ENCODE measurements around the gene CLCNKB. TPM values are rescaled to one million over a fixed set of nuclear protein-coding genes. Genes with fewer than 3 reads are reported as not detected.

Gene CLCNKB
- total and polyA plus RNA-seq, 2 of the 13 experiments (the other 11 are each of a cell fraction or from before 2014, with no cell fraction given) = 0.04 TPM; not detected in 1

GRCh38 chr1:16085522-16085921 is 41.9 kb downstream of the CLCNKB start:
- no peak overlapping the region for H3K27ac ChIP-seq (ENCODE audit: extremely low read length, insufficient read depth, low read length)
- peaks cover 51% of the 10 kb centered on the region for H3K4me1 ChIP-seq (ENCODE audit: insufficient read depth, low read length)
- FAIRE-seq = no peak
- no peak for DNase-seq (ENCODE audit: low spot score)
- H2AFZ ChIP-seq (ENCODE audit: low read length) = no peak overlapping the region
- CTCF ChIA-PET (ENCODE audit: low intra/inter-chr PET ratio, low total read pairs) = no interaction called here
- in situ Hi-C loops (cut with HindIII; ENCODE audit: extremely low pct_ligation_motif_present, low pct_unique_long_range_greater_than_20kb) = no loop called here
- H3K9me3 ChIP-seq (ENCODE audit: low read length) = no peaks in the 10 kb centered on the region
- H3K27me3 ChIP-seq (ENCODE audit: control insufficient read depth in 1 of 2, insufficient read depth in 2 of 2, low read length in 2 of 2) = peaks cover 2 to 29% of the 10 kb centered on the region in 2 experiments; a peak in 4 of 5 replicates
- H3K4me3 ChIP-seq (replicated peaks in 1 of 3; ENCODE audit: insufficient read depth in 1 of 3, low read depth in 2 of 3, low read length in 3 of 3) = no peak overlapping the region
- intact Hi-C loops (cut with micrococcal nuclease; ENCODE audit: unreplicated experiment) = no loop called here
- 34% methylated on average over 4 of the region's 6 CpGs for WGBS (ENCODE audit: low lambda C conversion rate)
- BruUV-seq (replicated peaks) = no TSS peak
- ATAC-seq = no peak
- no peak for TF ChIP-seq MAF1 (CRISPR knock-in tag; IDR thresholded peaks at IDR 0.05; ENCODE audit: borderline replicate concordance)
- TF ChIP-seq ZNF12 (CRISPR knock-in tag; IDR thresholded peaks at IDR 0.05) = no peak
- no peak for TF ChIP-seq HHEX (CRISPR knock-in tag; IDR thresholded peaks at IDR 0.05)
- TF ChIP-seq TMF1 (CRISPR knock-in tag; IDR thresholded peaks at IDR 0.05; ENCODE audit: low read depth) = no peak
- TF ChIP-seq DR1 (CRISPR knock-in tag; IDR thresholded peaks at IDR 0.05) = no peak
- TF ChIP-seq NBN (conservative IDR thresholded peaks at IDR 0.05) = no peak
- no peak for TF ChIP-seq ZNF703 (CRISPR knock-in tag; IDR thresholded peaks at IDR 0.05; ENCODE audit: borderline replicate concordance)
- TF ChIP-seq, protein P1, sequence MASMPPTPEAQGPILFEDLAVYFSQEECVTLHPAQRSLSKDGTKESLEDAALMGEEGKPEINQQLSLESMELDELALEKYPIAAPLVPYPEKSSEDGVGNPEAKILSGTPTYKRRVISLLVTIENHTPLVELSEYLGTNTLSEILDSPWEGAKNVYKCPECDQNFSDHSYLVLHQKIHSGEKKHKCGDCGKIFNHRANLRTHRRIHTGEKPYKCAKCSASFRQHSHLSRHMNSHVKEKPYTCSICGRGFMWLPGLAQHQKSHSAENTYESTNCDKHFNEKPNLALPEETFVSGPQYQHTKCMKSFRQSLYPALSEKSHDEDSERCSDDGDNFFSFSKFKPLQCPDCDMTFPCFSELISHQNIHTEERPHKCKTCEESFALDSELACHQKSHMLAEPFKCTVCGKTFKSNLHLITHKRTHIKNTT (CRISPR knock-in tag; IDR thresholded peaks at IDR 0.05) = no peak
- no peak for TF ChIP-seq CREB1 (IDR thresholded peaks at IDR 0.05)
- TF ChIP-seq CREB1 (CRISPR knock-in tag; IDR thresholded peaks at IDR 0.05) = no peak
- TF ChIP-seq, protein P2, sequence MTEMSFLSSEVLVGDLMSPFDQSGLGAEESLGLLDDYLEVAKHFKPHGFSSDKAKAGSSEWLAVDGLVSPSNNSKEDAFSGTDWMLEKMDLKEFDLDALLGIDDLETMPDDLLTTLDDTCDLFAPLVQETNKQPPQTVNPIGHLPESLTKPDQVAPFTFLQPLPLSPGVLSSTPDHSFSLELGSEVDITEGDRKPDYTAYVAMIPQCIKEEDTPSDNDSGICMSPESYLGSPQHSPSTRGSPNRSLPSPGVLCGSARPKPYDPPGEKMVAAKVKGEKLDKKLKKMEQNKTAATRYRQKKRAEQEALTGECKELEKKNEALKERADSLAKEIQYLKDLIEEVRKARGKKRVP (CRISPR knock-in tag; IDR thresholded peaks at IDR 0.05) = no peak
- TF ChIP-seq GLI4 (CRISPR knock-in tag; IDR thresholded peaks at IDR 0.05; ENCODE audit: borderline replicate concordance) = no peak
- no peaks in the 10 kb centered on the region for H3K79me2 ChIP-seq (ENCODE audit: insufficient read depth, low read length)
- H3K4me2 ChIP-seq (ENCODE audit: low read depth, low read length) = no peak overlapping the region
- no peak overlapping the region for H3K9ac ChIP-seq (ENCODE audit: insufficient read depth, low read depth, low read length)
- POLR2A ChIA-PET = no interaction called here
- H4K20me1 ChIP-seq (ENCODE audit: insufficient read depth, low read length) = no peaks in the 10 kb centered on the region
- H3K36me3 ChIP-seq (replicated peaks in 1 of 2; ENCODE audit: control insufficient read depth in 1 of 2, insufficient read depth in 2 of 2, low read length in 2 of 2) = no peaks in the 10 kb centered on the region

Data from HepG2 (cell line).